T-helper 2 cell treated with Interferon-gamma antibody and Interleukin-4, amounts not matched to agents 5 μg/mL and 100 μg/mL, for 36 hours (primary cell): Measurements from ENCODE around the gene PHC3.
"Not testable (repeated sequence)": the region's sequence is repeated elsewhere in the genome, so short reads cannot be mapped to it uniquely, and the experiment has no call there.

Source experiments
- DNase-seq: peaks from one replicate; pipeline ENCODE4 v3.0.0; 2021; ENCODE audit warnings: low spot score
- H3K27ac Mint-ChIP-seq: one replicate; pipeline ENCODE4 v1.8.0; 2021; ENCODE audit warnings: mild to moderate bottlenecking, mixed read lengths
- H3K27me3 Mint-ChIP-seq: one replicate; pipeline ENCODE4 v1.8.0; 2021; ENCODE audit warnings: low read depth, mixed read lengths
- H3K36me3 Mint-ChIP-seq: one replicate; pipeline ENCODE4 v1.8.0; 2021; ENCODE audit warnings: low read depth, mixed read lengths
- H3K4me1 Mint-ChIP-seq: one replicate; pipeline ENCODE4 v1.8.0; 2021; ENCODE audit warnings: low read depth, mixed read lengths
- H3K4me3 Mint-ChIP-seq: one replicate; pipeline ENCODE4 v1.8.0; 2022; ENCODE audit warnings: mild to moderate bottlenecking, moderate library complexity, mixed read lengths
- H3K9me3 Mint-ChIP-seq: one replicate; pipeline ENCODE4 v1.8.0; 2021; ENCODE audit warnings: mixed read lengths

The PHC3 gene

DNA sequence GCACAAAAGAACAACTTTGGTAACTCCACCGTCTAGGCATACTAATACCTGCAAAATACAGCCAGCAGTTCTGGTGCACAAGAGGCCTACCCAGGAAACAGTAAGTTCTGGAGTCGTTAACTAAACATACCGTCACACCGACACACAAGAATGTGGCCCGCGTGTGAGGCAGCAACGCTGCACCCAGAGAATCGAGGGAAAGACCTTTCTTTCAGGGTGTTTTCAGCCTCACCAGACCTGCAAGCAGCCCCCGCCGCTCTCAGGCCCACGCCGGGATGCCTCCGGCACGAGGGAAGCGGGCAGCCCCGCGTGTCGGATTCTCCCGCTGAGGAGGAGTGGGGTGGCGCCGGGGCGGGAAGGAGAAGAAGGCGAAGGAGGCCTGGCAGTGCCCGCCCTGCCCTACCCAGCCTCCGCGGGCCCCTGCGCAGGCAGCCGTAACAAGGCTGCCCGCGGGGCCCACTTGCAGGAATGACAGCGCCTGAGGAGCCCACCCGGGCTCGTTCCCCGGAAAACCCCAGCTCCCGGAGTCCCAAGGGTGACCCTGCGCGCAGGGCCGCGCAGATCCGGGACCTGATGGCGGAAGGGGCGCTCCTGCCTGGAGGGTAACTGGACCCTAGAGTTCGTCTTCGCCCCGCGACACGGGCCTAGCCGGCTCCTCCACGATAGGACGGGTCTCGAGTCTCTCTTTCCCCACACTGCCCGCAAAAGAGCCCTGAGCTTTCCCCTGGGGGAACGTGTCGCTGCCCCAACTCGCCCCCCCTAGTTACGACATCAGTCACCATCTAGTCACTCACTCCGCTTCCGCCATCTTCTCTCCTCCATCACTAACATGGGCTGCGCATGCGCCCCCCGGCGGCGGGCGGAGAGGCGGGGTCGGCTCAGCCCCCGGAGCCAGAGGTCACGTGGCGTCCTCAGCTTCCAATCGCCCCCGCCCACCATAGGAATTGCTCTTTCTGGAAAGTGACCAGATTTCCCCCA, at the start of gene PHC3:
Gene PHC3, minus strand, starts transcription at position 826 of the 978 bp plus-strand sequence. Its CDS starts 18 bp downstream, at position 808.
- peak; percentile 93 for DNase-seq
- peaks cover 26% of the 10 kb centered on the region for H3K36me3 Mint-ChIP-seq

DNA sequence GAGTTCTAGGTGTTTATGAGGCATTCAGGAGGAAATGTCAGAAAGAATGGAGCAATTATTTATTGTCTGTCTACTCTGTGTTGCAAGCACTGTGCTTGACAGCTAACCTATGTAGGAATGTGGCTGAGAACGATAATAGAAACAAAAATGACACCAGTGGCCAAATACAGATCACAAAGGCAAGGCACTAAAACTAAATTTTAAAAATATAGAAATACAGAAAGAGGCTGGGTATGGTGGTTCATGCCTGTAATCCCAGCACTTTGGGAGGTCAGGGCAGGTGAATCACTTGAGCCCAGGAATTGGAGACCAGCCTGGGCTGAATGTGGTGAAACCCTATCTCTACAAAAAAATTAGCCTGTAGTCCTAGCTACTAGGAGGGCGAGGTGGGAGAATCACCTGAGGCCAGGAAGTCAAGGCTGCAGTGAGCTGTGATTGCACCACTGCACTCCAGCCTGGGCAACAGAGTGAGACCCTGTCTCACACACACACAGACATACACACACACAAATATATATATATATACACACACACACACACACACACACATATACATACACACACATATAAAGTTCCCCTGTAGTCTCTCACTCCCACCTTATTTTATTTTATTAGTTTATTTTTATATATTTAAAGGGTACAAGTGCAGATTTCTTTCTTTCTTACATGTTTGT, 46.7 kb upstream of the PHC3 start:
- no peaks in the 10 kb centered on the region for H3K36me3 Mint-ChIP-seq
- no peaks in the 10 kb centered on the region for H3K27me3 Mint-ChIP-seq
- H3K4me3 Mint-ChIP-seq = no peak overlapping the region
- no peak for DNase-seq
- H3K27ac Mint-ChIP-seq = no peak overlapping the region
- no peaks in the 10 kb centered on the region for H3K9me3 Mint-ChIP-seq
- H3K4me1 Mint-ChIP-seq = peaks cover 22% of the 10 kb centered on the region

More for the DNA sequence above, at the start of gene PHC3:
- Mint-ChIP-seq H3K27me3 (no peaks in the 10 kb centered on the region), H3K4me3 (peak within 1 kb of the TSS; percentile 99), H3K27ac (peak within 1 kb of the TSS; percentile 100), H3K4me1 (peaks cover 23% of the 10 kb centered on the region), H3K9me3 (no peaks in the 10 kb centered on the region)

DNA sequence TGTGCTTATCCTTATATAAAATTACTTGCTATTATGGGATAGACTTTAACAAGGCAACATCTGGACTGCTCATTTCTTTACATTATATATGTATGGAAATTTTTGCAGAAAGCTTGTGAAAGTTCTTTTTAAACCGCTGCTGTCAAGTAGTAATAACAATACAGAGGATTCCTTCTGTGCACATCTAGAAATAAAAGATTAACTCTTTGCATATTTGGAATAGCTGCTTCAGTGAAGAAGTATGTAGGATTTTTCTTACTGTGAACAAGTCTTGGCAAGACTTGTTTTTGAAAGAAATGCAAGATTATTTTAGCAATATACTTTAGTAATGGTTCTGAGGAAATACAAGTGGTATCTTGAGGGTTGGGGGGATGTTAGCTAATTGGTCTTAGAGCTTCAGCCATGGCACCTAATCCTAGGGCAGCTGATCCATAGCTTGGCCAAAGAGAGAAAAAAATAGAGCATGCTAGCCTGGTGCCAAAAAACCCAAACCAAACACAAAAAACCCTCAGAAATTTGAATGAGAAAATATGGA, 45.0 kb upstream of the PHC3 start:
- Mint-ChIP-seq H3K27me3 (no peaks in the 10 kb centered on the region), H3K4me3 (no peak overlapping the region), H3K9me3 (no peaks in the 10 kb centered on the region), H3K27ac (no peak overlapping the region), H3K4me1 (peaks cover 28% of the 10 kb centered on the region), H3K36me3 (peaks cover 1% of the 10 kb centered on the region)
- no peak for DNase-seq

GRCh38 chr3:170225166-170225565, 43.6 kb upstream of the PHC3 start:
- DNase-seq = no peak
- H3K4me1 Mint-ChIP-seq = peaks cover 28% of the 10 kb centered on the region
- H3K9me3 Mint-ChIP-seq = no peaks in the 10 kb centered on the region
- H3K4me3 Mint-ChIP-seq = no peak overlapping the region
- peaks cover 1% of the 10 kb centered on the region for H3K36me3 Mint-ChIP-seq
- H3K27me3 Mint-ChIP-seq = no peaks in the 10 kb centered on the region
- H3K27ac Mint-ChIP-seq = no peak overlapping the region

DNA sequence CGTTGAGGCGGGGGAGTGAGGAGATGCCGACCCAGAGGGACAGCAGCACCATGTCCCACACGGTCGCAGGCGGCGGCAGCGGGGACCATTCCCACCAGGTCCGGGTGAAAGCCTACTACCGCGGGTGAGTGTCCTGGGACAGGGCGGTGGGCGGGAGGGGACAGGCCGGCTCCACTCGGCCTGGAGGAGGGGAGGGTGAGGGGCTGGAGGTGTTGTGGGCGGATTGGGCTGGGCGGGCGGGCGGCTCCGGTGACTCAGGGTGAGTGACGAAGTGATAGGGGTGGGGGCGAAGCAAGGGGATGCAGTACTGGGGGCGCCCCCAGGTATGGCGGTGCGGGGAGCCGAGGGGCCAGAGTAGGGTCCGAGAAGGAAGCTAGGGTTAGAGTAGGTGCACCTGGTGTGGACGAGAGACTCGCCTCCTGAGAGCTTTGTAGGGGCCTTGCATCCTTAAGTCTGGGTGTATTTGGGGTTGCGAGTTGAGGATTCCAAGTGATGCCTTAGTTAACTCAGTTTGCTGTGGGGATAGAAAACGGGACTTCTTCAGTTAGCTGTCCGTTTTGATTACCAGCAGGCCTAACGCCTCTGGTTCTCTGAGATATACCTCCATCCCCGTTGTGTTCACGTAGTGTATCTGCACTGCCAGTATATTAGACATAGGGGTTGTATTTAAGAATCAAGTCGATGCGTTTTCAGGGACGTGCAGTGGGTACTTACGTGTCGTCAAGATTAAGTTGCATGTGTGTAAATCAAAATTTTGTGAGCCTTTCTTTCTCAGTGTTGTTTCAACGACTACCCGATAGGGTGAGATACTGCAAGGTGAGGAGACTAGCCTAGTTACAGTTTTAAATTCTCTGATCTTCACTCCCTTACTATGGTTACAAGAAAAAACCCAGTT, 41.4 kb upstream of the PHC3 start:
- DNase-seq = peak; percentile 40
- H3K27me3 Mint-ChIP-seq = no peaks in the 10 kb centered on the region
- peak overlapping the region; percentile 80 for H3K27ac Mint-ChIP-seq
- H3K9me3 Mint-ChIP-seq = no peaks in the 10 kb centered on the region
- peak overlapping the region; percentile 91 for H3K4me3 Mint-ChIP-seq
- peaks cover 1% of the 10 kb centered on the region for H3K36me3 Mint-ChIP-seq
- peaks cover 27% of the 10 kb centered on the region for H3K4me1 Mint-ChIP-seq

- H3K9me3 Mint-ChIP-seq = no peaks in the 10 kb centered on the region
- H3K27ac Mint-ChIP-seq = peak within 1 kb of the TSS; percentile 91
- H3K36me3 Mint-ChIP-seq = peaks cover 1% of the 10 kb centered on the region
- no peaks in the 10 kb centered on the region for H3K27me3 Mint-ChIP-seq
- H3K4me1 Mint-ChIP-seq = peaks cover 23% of the 10 kb centered on the region
- DNase-seq = peak; percentile 89
- H3K4me3 Mint-ChIP-seq = peak within 1 kb of the TSS; percentile 91
Measured at GRCh38 chr3:170221924-170222646, 40.6 kb upstream of the PHC3 start, which contains the start of gene PRKCI. PRKCI (plus strand) TSS chr3:170222424; CDS start chr3:170222670, 246 bp downstream.

- H3K27ac Mint-ChIP-seq = no peak overlapping the region
- peaks cover 1% of the 10 kb centered on the region for H3K36me3 Mint-ChIP-seq
- no peaks in the 10 kb centered on the region for H3K27me3 Mint-ChIP-seq
- peak overlapping the region; percentile 56 for H3K4me3 Mint-ChIP-seq
- no peak for DNase-seq
- no peaks in the 10 kb centered on the region for H3K9me3 Mint-ChIP-seq
- peaks cover 19% of the 10 kb centered on the region for H3K4me1 Mint-ChIP-seq
Measured at GRCh38 chr3:170220871-170221270, 39.3 kb upstream of the PHC3 start.

DNA sequence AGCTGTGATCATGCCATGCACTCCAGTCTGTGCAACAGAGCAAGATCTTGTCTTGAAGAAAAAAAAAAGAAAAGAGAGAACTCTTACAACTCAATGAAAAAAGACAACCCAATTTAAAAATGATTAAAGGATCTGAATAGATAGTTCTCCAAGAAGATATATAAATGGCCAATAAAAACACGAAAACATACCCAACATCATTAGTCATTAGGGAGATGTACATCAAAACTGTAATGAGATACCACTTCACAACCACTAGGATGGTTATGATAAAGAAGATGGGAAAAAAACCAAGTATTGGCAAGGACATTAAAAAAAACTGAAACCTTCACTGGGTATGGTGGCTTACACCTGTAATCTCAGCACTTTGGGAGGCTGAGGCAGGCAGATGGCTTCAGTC, 38.3 kb upstream of the PHC3 start:
- no peak overlapping the region for H3K27ac Mint-ChIP-seq
- H3K4me3 Mint-ChIP-seq = no peak overlapping the region
- H3K9me3 Mint-ChIP-seq = no peaks in the 10 kb centered on the region
- no peak for DNase-seq
- no peaks in the 10 kb centered on the region for H3K27me3 Mint-ChIP-seq
- peaks cover 16% of the 10 kb centered on the region for H3K4me1 Mint-ChIP-seq
- H3K36me3 Mint-ChIP-seq = peaks cover 1% of the 10 kb centered on the region

- no peaks in the 10 kb centered on the region for H3K36me3 Mint-ChIP-seq
- H3K4me1 Mint-ChIP-seq = no peaks in the 10 kb centered on the region
- no peak overlapping the region for H3K4me3 Mint-ChIP-seq
- no peak overlapping the region for H3K27ac Mint-ChIP-seq
- H3K9me3 Mint-ChIP-seq = peaks cover 8% of the 10 kb centered on the region
- no peak for DNase-seq
- peaks cover 14% of the 10 kb centered on the region for H3K27me3 Mint-ChIP-seq
Measured at GRCh38 chr3:170211668-170212067, 30.1 kb upstream of the PHC3 start.

DNA sequence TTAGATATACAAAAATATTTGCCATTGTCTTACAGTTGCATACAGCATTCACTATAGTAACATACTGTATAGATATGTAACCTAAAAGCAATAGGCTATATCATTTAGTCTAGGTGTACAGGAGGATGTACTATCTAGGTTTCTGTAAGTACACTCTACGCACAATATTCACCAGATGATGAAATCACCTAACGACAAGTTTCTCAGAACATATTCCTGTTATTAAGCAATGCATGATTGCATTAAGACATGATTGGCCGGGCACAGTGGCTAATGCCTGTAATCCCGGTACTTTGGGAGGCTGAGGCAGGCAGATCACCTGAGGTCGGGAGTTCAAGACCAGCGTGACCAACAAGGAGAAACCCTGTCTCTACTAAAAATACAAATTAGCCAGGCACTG, 26.2 kb upstream of the PHC3 start:
- H3K4me3 Mint-ChIP-seq = no peak overlapping the region
- H3K4me1 Mint-ChIP-seq = no peaks in the 10 kb centered on the region
- DNase-seq = no peak
- H3K9me3 Mint-ChIP-seq = peaks cover 8% of the 10 kb centered on the region
- peaks cover 18% of the 10 kb centered on the region for H3K27me3 Mint-ChIP-seq
- no peaks in the 10 kb centered on the region for H3K36me3 Mint-ChIP-seq
- H3K27ac Mint-ChIP-seq = no peak overlapping the region

DNA sequence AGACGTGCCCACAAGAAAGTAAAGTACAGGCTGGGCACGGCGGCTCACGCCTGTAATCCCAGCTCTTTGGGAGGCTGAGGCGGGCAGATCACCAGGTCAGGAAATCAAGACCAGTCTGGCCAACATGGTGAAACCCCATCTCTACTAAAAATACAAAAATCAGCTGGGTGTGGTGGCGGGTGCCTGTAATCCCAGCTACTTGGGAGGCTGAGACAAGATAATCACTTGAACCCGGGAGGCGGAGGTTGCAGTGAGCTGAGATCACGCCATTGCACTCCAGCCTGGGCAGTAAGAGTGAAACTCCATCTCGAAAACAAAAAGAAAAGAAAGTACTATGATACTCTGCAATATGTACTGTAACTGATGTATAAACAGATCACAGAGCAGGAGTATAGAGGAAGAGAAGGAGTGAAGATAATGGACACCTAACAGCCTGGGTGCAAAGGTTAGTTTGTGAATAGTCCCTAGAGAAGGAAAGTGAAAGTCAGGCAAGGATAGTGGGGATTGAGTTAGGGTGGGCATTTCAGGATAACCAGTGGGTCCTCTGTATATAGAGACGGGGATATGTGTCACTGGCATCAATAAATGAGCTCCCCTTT, 24.7 kb upstream of the PHC3 start:
- H3K4me1 Mint-ChIP-seq, H3K4me3 Mint-ChIP-seq, H3K27ac Mint-ChIP-seq, H3K36me3 Mint-ChIP-seq, DNase-seq, H3K9me3 Mint-ChIP-seq: not testable (repeated sequence)
- peaks cover 19% of the 10 kb centered on the region for H3K27me3 Mint-ChIP-seq

DNA sequence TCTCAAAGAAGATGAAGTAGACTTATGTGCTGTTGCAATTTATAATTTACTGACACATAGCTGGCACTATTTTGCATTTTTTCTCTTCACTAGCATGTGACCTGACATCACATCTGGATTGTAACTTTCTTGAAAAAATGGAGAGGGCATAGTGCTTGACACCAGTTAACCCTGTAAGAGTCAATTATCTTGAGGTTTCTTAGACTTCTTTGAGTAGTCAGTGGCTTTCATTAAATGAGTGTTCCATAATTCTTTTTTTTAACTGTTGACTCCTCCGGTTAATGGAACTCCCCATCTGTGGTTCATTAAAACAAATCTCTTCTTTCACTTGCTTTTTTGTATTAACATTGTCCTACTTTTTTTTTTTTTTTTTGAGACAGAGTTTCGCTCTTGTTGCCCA, 23.8 kb upstream of the PHC3 start:
- Mint-ChIP-seq H3K4me1 (no peaks in the 10 kb centered on the region), H3K9me3 (peaks cover 2% of the 10 kb centered on the region), H3K27ac (no peak overlapping the region), H3K4me3 (no peak overlapping the region), H3K36me3 (no peaks in the 10 kb centered on the region), H3K27me3 (peaks cover 24% of the 10 kb centered on the region)
- no peak for DNase-seq
